ENCODE results near the gene BBS9.

- no peak for TF ChIP-seq POLR2AphosphoS5 (IDR thresholded peaks at IDR 0.05; ENCODE audit: borderline replicate concordance, low read depth, low read length)
- TF ChIP-seq EZH2 (IDR thresholded peaks at IDR 0.05): no peak
Observed at GRCh38 chr7:33558549-33559323, 429.4 kb downstream of the BBS9 start.

Data from SK-N-MC (cell line).